H9 (cell line): Measurements from ENCODE around the gene ZRANB3. TPM values are rescaled to one million over a fixed set of nuclear protein-coding genes. Genes with fewer than 3 reads are reported as not detected.

Source experiments
- DNase-seq: peaks from one replicate; pipeline ENCODE4 v3.0.0-alpha.2; 2017
- H2AFZ ChIP-seq: one replicate; pipeline ENCODE4 v1.6.1; 2013; ENCODE audit warnings: mild to moderate bottlenecking, low read length, control low read depth, moderate library complexity
- H2AK5ac ChIP-seq: 2 replicates; pipeline ENCODE4 v1.6.1; 2013; ENCODE audit warnings: low read length, control low read depth, mixed read lengths; ENCODE audit not compliant: insufficient read length
- H2BK120ac ChIP-seq: one replicate; pipeline ENCODE4 v1.6.1; 2013; ENCODE audit warnings: low read depth, mild to moderate bottlenecking, low read length, control low read depth, inconsistent platforms; ENCODE audit not compliant: poor library complexity, severe bottlenecking
- H2BK12ac ChIP-seq: 2 replicates; pipeline ENCODE4 v1.6.1; 2013; ENCODE audit warnings: low read length, control low read depth, mixed read lengths, low read depth; ENCODE audit not compliant: insufficient read length
- H2BK15ac ChIP-seq: 2 replicates; pipeline ENCODE4 v1.6.1; 2013; ENCODE audit warnings: low read depth, low read length, control low read depth
- H2BK20ac ChIP-seq: one replicate; pipeline ENCODE4 v1.6.1; 2013; ENCODE audit warnings: low read depth, mild to moderate bottlenecking, low read length, control low read depth, inconsistent platforms; ENCODE audit not compliant: poor library complexity, severe bottlenecking
- H2BK5ac ChIP-seq: 2 replicates; pipeline ENCODE4 v1.6.1; 2013; ENCODE audit warnings: low read length, control low read depth, mixed read lengths; ENCODE audit not compliant: insufficient read length
- H3K14ac ChIP-seq: 2 replicates; pipeline ENCODE4 v1.6.1; 2013; ENCODE audit warnings: low read length, control low read depth; ENCODE audit not compliant: insufficient read depth
- H3K18ac ChIP-seq: 2 replicates; pipeline ENCODE4 v1.6.1; 2013; ENCODE audit warnings: low read depth, mild to moderate bottlenecking, mixed read lengths, low read length, control low read depth; ENCODE audit not compliant: insufficient read length
- H3K23ac ChIP-seq: 2 replicates; pipeline ENCODE4 v1.6.1; 2013; ENCODE audit warnings: low read length, control low read depth, mixed read lengths, low read depth; ENCODE audit not compliant: insufficient read length
- H3K23me2 ChIP-seq: 2 replicates; pipeline ENCODE4 v1.6.1; 2013; ENCODE audit warnings: low read depth, mild to moderate bottlenecking, mixed read lengths, low read length, control low read depth; ENCODE audit not compliant: insufficient read length, poor library complexity, severe bottlenecking
- H3K27ac ChIP-seq: 2 replicates; pipeline ENCODE4 v1.5.1; 2013; ENCODE audit warnings: low read length, control low read depth, mixed read lengths, low read depth; ENCODE audit not compliant: insufficient read length
- H3K27me3 ChIP-seq: 2 replicates; pipeline ENCODE4 v1.6.1; 2013; ENCODE audit warnings: low read length, control low read depth, inconsistent platforms; ENCODE audit not compliant: insufficient read depth
- H3K4ac ChIP-seq: 2 replicates; pipeline ENCODE4 v1.6.1; 2013; ENCODE audit warnings: low read depth, mild to moderate bottlenecking, control low read depth, inconsistent platforms, low read length, moderate library complexity
- H3K4me1 ChIP-seq: 2 replicates; pipeline ENCODE4 v1.6.1; 2013; ENCODE audit warnings: low read length, control low read depth, inconsistent platforms; ENCODE audit not compliant: insufficient read depth
- H3K4me2 ChIP-seq: 2 replicates; pipeline ENCODE4 v1.6.1; 2013; ENCODE audit warnings: low read length, control low read depth, mixed read lengths; ENCODE audit not compliant: insufficient read length, insufficient read depth
- H3K56ac ChIP-seq: 2 replicates; pipeline ENCODE4 v1.6.1; 2013; ENCODE audit warnings: low read depth, mild to moderate bottlenecking, mixed read lengths, low read length, control low read depth; ENCODE audit not compliant: insufficient read length
- H3K79me1 ChIP-seq: 2 replicates; pipeline ENCODE4 v1.6.1; 2013; ENCODE audit warnings: low read depth, mild to moderate bottlenecking, moderate library complexity, low read length, control low read depth, inconsistent platforms; ENCODE audit not compliant: insufficient read depth, poor library complexity, severe bottlenecking
- H3K79me2 ChIP-seq: 2 replicates; pipeline ENCODE4 v1.6.1; 2013; ENCODE audit warnings: low read length, control low read depth, inconsistent platforms; ENCODE audit not compliant: insufficient read depth
- H3K9ac ChIP-seq: 2 replicates; pipeline ENCODE4 v1.6.1; 2013; ENCODE audit warnings: low read length, control low read depth, mixed read lengths; ENCODE audit not compliant: insufficient read length; ENCODE audit errors: extremely low read depth
- H3K9me3 ChIP-seq: one replicate; pipeline ENCODE4 v1.6.1; 2013; ENCODE audit warnings: low read depth, low read length, inconsistent platforms; ENCODE audit not compliant: control insufficient read depth
- H3T11ph ChIP-seq: one replicate; pipeline ENCODE4 v1.6.1; 2013; ENCODE audit warnings: mild to moderate bottlenecking, low read length, control low read depth, inconsistent platforms
- H4K20me1 ChIP-seq: one replicate; pipeline ENCODE4 v1.6.1; 2013; ENCODE audit not compliant: control insufficient read depth, insufficient read length, insufficient read depth
- H4K5ac ChIP-seq: 2 replicates; pipeline ENCODE4 v1.6.1; 2013; ENCODE audit warnings: low read depth, mild to moderate bottlenecking, mixed read lengths, low read length, control low read depth; ENCODE audit not compliant: insufficient read length
- H4K8ac ChIP-seq: replicated peaks from 2 replicates; pipeline ENCODE4 v1.6.1; 2013; ENCODE audit warnings: low read length, control low read depth, mixed read lengths, low read depth; ENCODE audit not compliant: insufficient read length
- H4K91ac ChIP-seq: 2 replicates; pipeline ENCODE4 v1.6.1; 2013; ENCODE audit warnings: low read depth, mild to moderate bottlenecking, moderate library complexity, mixed read lengths, low read length, control low read depth; ENCODE audit not compliant: insufficient read length
- H3K27ac Mint-ChIP-seq, 3 experiments: 2 replicates in 2 of 3; 3 replicates in 1 of 3; pipeline ENCODE4 v1.8.0; 2020 to 2021; ENCODE audit warnings: mixed read lengths in 3 of 3, mild to moderate bottlenecking in 1 of 3, moderate library complexity in 1 of 3
- H3K27me3 Mint-ChIP-seq: 2 replicates; pipeline ENCODE4 v1.8.0; 2021; ENCODE audit warnings: low read depth, mild to moderate bottlenecking, moderate library complexity, mixed read lengths
- H3K36me3 Mint-ChIP-seq, 3 experiments: 2 replicates in 2 of 3; 3 replicates in 1 of 3; pipeline ENCODE4 v1.8.0; 2020 to 2021; ENCODE audit warnings: low read depth in 3 of 3, mixed read lengths in 3 of 3; ENCODE audit not compliant: insufficient read depth in 1 of 3
- H3K4me1 Mint-ChIP-seq, 2 experiments: 2 replicates each; pipeline ENCODE4 v1.8.0; 2020; ENCODE audit warnings: mixed read lengths in 2 of 2
- H3K4me3 Mint-ChIP-seq, 2 experiments: 2 replicates in 1 of 2; 3 replicates in 1 of 2; pipeline ENCODE4 v1.8.0; 2020 to 2021; ENCODE audit warnings: mild to moderate bottlenecking in 2 of 2, mixed read lengths in 2 of 2, moderate library complexity in 1 of 2
- H3K9me3 Mint-ChIP-seq, 2 experiments: 2 replicates in 1 of 2; 3 replicates in 1 of 2; pipeline ENCODE4 v1.8.0; 2020; ENCODE audit warnings: mild to moderate bottlenecking in 2 of 2, mixed read lengths in 2 of 2, moderate library complexity in 1 of 2
- WGBS: extraction: QIAGEN DNeasy Blood & Tissue Kit; methylation state at CpG from one replicate; pipeline ENCODE4 v1.1.7; 2013; ENCODE audit warnings: missing lambda C conversion rate, low lambda C conversion rate, mixed read lengths; ENCODE audit not compliant: insufficient read length; ENCODE audit errors: extremely low coverage; 5-methylcytosine and 5-hydroxymethylcytosine counted together
- total RNA-seq: library from RNA; stranded (reverse); gene quantifications from 2 replicates; pipeline ENCODE4 v1.2.1, GENCODE V29; 2021
- TF ChIP-seq, protein P1 (sequence below): fragments of 200-600 bp; sonication (generic); conservative IDR thresholded peaks from 3 replicates; pipeline ENCODE4 v1.8.0; 2021; ENCODE audit warnings: antibody characterized with exemption, mild to moderate bottlenecking

Gene ZRANB3
- total RNA-seq, 1 experiment from 2014 or later, result 16.7 TPM

DNA sequence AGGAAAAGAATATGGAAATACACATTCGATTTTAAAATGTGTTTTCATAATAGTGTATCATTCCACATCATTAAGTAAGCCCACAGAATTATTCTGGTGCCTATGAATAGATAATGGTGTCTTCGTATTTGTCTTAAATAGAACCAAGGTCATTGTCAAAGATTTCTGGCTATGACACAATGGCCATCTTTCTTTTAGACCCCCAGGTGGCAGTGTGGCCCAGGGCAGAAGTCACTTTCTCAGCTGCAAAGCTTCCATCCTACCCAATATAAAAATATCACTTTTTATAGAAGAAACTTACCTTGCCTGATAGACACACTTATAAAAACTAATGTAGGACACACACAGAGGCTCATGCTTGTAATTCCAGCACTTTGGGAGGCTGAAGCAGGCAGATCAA, 57.5 kb downstream of the ZRANB3 start:
- Histone ChIP-seq H3K9me3 (no peaks in the 10 kb centered on the region), H4K5ac (no peak overlapping the region), H3K27me3 (no peaks in the 10 kb centered on the region), H3K4ac (no peak overlapping the region), H2AFZ (no peak overlapping the region), H3K27ac (no peak overlapping the region), H3K23me2 (no peaks in the 10 kb centered on the region), H4K8ac (no peak overlapping the region), H3T11ph (no peak overlapping the region), H2BK5ac (no peak overlapping the region), H4K91ac (no peak overlapping the region), H3K79me2 (no peaks in the 10 kb centered on the region), H2AK5ac (no peak overlapping the region), H2BK20ac (no peak overlapping the region), H2BK15ac (no peak overlapping the region), H3K79me1 (no peaks in the 10 kb centered on the region), H2BK120ac (no peak overlapping the region), H2BK12ac (no peak overlapping the region), H3K18ac (no peak overlapping the region), H3K56ac (no peak overlapping the region), H3K4me2 (no peak overlapping the region), H4K20me1 (no peaks in the 10 kb centered on the region), H3K9ac (no peak overlapping the region), H3K14ac (no peak overlapping the region), H3K4me1 (no peaks in the 10 kb centered on the region), H3K23ac (no peak overlapping the region)
- TF ChIP-seq, protein P1, sequence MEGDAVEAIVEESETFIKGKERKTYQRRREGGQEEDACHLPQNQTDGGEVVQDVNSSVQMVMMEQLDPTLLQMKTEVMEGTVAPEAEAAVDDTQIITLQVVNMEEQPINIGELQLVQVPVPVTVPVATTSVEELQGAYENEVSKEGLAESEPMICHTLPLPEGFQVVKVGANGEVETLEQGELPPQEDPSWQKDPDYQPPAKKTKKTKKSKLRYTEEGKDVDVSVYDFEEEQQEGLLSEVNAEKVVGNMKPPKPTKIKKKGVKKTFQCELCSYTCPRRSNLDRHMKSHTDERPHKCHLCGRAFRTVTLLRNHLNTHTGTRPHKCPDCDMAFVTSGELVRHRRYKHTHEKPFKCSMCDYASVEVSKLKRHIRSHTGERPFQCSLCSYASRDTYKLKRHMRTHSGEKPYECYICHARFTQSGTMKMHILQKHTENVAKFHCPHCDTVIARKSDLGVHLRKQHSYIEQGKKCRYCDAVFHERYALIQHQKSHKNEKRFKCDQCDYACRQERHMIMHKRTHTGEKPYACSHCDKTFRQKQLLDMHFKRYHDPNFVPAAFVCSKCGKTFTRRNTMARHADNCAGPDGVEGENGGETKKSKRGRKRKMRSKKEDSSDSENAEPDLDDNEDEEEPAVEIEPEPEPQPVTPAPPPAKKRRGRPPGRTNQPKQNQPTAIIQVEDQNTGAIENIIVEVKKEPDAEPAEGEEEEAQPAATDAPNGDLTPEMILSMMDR, result peak; percentile 69
- WGBS, result no CpG with 5 or more reads among the region's 2 CpGs
- Mint-ChIP-seq H3K27ac (no peak overlapping the region), H3K9me3 (no peaks in the 10 kb centered on the region), H3K4me3 (no peak overlapping the region), H3K27me3 (no peaks in the 10 kb centered on the region), H3K4me1 (no peaks in the 10 kb centered on the region), H3K36me3 (peaks cover 0 to 2% (median 0%) of the 10 kb centered on the region in 3 experiments; a peak in 2 of 7 replicates)
- no peak for DNase-seq
